Measurements from ENCODE around the gene KCNK10.

DNA sequence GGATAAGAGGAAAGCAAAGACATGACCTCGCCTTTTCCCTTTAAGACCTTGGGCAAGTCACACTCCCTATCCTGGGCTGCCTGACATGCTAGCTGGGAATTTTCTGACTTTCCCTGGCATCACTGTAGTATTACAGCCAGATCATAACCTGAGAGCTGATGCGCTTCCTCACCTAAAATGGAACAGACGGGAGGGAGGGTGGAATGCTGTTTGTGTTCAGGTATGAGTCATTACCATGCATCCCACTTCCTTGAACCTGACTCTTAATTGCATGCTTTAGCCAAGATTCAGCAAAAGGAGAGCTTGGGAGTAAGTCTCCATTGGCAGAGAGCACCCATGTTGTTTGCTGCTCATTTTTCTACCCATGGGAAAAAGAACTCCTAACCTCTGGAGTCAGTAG is 156.5 kb downstream of the KCNK10 start:
- TF ChIP-seq, protein P1, sequence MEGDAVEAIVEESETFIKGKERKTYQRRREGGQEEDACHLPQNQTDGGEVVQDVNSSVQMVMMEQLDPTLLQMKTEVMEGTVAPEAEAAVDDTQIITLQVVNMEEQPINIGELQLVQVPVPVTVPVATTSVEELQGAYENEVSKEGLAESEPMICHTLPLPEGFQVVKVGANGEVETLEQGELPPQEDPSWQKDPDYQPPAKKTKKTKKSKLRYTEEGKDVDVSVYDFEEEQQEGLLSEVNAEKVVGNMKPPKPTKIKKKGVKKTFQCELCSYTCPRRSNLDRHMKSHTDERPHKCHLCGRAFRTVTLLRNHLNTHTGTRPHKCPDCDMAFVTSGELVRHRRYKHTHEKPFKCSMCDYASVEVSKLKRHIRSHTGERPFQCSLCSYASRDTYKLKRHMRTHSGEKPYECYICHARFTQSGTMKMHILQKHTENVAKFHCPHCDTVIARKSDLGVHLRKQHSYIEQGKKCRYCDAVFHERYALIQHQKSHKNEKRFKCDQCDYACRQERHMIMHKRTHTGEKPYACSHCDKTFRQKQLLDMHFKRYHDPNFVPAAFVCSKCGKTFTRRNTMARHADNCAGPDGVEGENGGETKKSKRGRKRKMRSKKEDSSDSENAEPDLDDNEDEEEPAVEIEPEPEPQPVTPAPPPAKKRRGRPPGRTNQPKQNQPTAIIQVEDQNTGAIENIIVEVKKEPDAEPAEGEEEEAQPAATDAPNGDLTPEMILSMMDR (IDR thresholded peaks at IDR 0.05 in 2 of 3, conservative IDR thresholded peaks at IDR 0.05 in 1 of 3; ENCODE audit: control insufficient read depth in 2 of 3, extremely low read depth in 1 of 3, insufficient read depth in 1 of 3, low read depth in 3 of 3, low read length in 3 of 3): no peak
- TF ChIP-seq EP300 (IDR thresholded peaks at IDR 0.05; ENCODE audit: borderline replicate concordance in 1 of 2, control insufficient read depth in 1 of 2, low read depth in 2 of 2, low read length in 2 of 2) (no peak), KDM1A (IDR thresholded peaks at IDR 0.05; ENCODE audit: borderline replicate concordance) (no peak), POLR2A (IDR thresholded peaks at IDR 0.05; ENCODE audit: low read depth, low read length) (no peak), SUPT20H (IDR thresholded peaks at IDR 0.05; ENCODE audit: borderline replicate concordance, control insufficient read depth, low read depth, low read length) (no peak), CUX1 (IDR thresholded peaks at IDR 0.05; ENCODE audit: insufficient replicate concordance, low read depth, low read length) (no peak), BACH1 (IDR thresholded peaks at IDR 0.05; ENCODE audit: borderline replicate concordance) (no peak), TAF1 (IDR thresholded peaks at IDR 0.05; ENCODE audit: borderline replicate concordance, low read depth, low read length) (no peak), RBBP5 (conservative IDR thresholded peaks at IDR 0.05) (no peak), ASH2L (IDR thresholded peaks at IDR 0.05; ENCODE audit: borderline replicate concordance, low read depth) (no peak), ZNF274 (IDR thresholded peaks at IDR 0.05; ENCODE audit: insufficient read depth, insufficient read length) (no peak), POLR2AphosphoS5 (IDR thresholded peaks at IDR 0.05; ENCODE audit: low read length) (no peak), CBX3 (IDR thresholded peaks at IDR 0.05; ENCODE audit: borderline replicate concordance, low read depth) (no peak)
- TF ChIP-seq, protein P2, sequence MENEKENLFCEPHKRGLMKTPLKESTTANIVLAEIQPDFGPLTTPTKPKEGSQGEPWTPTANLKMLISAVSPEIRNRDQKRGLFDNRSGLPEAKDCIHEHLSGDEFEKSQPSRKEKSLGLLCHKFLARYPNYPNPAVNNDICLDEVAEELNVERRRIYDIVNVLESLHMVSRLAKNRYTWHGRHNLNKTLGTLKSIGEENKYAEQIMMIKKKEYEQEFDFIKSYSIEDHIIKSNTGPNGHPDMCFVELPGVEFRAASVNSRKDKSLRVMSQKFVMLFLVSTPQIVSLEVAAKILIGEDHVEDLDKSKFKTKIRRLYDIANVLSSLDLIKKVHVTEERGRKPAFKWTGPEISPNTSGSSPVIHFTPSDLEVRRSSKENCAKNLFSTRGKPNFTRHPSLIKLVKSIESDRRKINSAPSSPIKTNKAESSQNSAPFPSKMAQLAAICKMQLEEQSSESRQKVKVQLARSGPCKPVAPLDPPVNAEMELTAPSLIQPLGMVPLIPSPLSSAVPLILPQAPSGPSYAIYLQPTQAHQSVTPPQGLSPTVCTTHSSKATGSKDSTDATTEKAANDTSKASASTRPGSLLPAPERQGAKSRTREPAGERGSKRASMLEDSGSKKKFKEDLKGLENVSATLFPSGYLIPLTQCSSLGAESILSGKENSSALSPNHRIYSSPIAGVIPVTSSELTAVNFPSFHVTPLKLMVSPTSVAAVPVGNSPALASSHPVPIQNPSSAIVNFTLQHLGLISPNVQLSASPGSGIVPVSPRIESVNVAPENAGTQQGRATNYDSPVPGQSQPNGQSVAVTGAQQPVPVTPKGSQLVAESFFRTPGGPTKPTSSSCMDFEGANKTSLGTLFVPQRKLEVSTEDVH (IDR thresholded peaks at IDR 0.05; ENCODE audit: low read depth, partially characterized antibody): no peak
